NB4 (cell line): Measurements from ENCODE around the gene CALN1.

Experiments used
- DNase-seq: peaks from one replicate; pipeline ENCODE4 v3.0.0; 2010; ENCODE audit warnings: low read depth
- H3K4me3 ChIP-seq: one replicate; pipeline ENCODE4 v1.5.1; 2011; ENCODE audit warnings: mild to moderate bottlenecking, low read depth, low read length, moderate library complexity
- MAX ChIP-seq: IDR thresholded peaks from 2 replicates; pipeline ENCODE4 v1.6.1; 2011; ENCODE audit warnings: low read depth, low read length
- MYC ChIP-seq: IDR thresholded peaks from 2 replicates; pipeline ENCODE4 v1.6.1; 2011; ENCODE audit warnings: low read depth, low read length
- POLR2A ChIP-seq: IDR thresholded peaks from 2 replicates; pipeline ENCODE4 v1.6.1; 2011; ENCODE audit warnings: mild to moderate bottlenecking; ENCODE audit not compliant: insufficient read length; ENCODE audit errors: extremely low read depth
- TF ChIP-seq, protein P1 (sequence below): IDR thresholded peaks from one replicate; pipeline ENCODE4 v1.5.1; 2012; ENCODE audit warnings: low read depth, low read length

CALN1 gene

DNA sequence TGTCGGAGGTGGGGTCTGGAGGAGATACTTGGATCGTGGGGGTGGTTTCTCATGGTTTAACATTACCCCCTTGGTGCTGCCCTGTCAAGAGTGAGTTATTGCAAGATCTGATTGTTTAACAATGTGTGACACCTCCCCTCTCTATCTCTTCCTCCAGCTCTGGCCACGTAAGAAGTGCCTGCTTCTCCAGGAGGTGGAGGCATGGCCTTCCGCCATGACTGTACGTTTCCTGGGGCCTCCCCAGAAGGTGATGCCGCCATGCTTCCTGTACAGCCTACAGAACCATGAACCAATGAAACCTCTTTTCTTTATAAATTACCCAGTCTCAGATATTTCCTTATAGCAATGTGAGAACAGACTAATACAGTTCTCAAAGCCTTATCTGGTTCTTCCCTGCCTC lies 547.0 kb downstream of the CALN1 start:
- no peak for DNase-seq
- TF ChIP-seq MYC: no peak
- TF ChIP-seq POLR2A: no peak
- no peak for TF ChIP-seq MAX
- TF ChIP-seq, protein P1, sequence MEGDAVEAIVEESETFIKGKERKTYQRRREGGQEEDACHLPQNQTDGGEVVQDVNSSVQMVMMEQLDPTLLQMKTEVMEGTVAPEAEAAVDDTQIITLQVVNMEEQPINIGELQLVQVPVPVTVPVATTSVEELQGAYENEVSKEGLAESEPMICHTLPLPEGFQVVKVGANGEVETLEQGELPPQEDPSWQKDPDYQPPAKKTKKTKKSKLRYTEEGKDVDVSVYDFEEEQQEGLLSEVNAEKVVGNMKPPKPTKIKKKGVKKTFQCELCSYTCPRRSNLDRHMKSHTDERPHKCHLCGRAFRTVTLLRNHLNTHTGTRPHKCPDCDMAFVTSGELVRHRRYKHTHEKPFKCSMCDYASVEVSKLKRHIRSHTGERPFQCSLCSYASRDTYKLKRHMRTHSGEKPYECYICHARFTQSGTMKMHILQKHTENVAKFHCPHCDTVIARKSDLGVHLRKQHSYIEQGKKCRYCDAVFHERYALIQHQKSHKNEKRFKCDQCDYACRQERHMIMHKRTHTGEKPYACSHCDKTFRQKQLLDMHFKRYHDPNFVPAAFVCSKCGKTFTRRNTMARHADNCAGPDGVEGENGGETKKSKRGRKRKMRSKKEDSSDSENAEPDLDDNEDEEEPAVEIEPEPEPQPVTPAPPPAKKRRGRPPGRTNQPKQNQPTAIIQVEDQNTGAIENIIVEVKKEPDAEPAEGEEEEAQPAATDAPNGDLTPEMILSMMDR: no peak

DNA sequence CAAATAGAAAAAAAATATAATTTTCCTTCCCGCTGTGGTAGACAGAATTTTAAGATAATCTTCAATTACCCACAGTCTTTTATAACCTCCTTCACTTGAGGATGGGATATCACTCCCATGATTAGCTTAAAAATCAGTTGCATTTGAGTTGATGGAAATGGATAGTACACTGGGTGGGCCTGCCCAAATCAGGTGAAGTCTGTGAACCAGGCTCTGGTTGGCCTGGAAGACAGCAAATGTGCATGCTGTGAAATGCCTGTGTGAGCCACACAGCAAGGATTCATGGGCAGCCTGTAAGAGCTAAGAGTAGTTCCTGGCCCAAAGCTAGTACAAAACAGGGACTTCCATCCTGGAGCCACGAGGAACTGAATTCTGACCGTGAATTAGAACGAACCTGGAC lies 548.0 kb downstream of the CALN1 start:
- TF ChIP-seq POLR2A: no peak
- TF ChIP-seq, protein P1: no peak
- DNase-seq: no peak
- H3K4me3 ChIP-seq: no peak overlapping the region

More for the DNA sequence above, 547.0 kb downstream of the CALN1 start:
- no peak overlapping the region for H3K4me3 ChIP-seq

- no peak for DNase-seq
- no peak overlapping the region for H3K4me3 ChIP-seq
- no peak for TF ChIP-seq MAX
- TF ChIP-seq POLR2A: no peak
- no peak for TF ChIP-seq MYC
- TF ChIP-seq, protein P1: no peak
These were observed 551.6 kb downstream of the CALN1 start for GRCh38 chr7:71860572-71860971.

DNA sequence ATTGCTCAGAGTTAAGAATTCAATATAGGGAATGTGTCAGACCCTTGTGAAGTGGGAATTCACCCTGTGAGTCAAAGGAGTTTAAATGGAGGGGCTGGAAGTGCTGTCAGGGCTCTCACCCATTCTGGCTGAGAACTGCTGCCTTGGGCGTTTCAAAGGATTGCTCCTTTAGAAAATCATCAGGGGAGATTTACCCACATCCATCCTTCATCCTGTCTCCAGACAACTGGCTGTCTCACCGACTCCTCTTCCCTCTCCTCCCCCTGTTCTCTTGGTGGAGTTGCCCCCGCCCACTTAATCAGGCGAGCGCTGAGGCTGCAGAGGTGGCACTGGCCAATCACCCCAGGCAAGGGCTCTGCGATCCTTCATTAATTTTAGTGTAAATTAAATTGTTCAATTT lies 554.8 kb downstream of the CALN1 start:
- H3K4me3 ChIP-seq: no peak overlapping the region
- DNase-seq: no peak
- no peak for TF ChIP-seq POLR2A
- TF ChIP-seq, protein P1: no peak
- no peak for TF ChIP-seq MAX
- no peak for TF ChIP-seq MYC

- TF ChIP-seq, protein P1: no peak
- no peak for TF ChIP-seq MAX
- TF ChIP-seq POLR2A: no peak
- TF ChIP-seq MYC: no peak
- DNase-seq: no peak
- H3K4me3 ChIP-seq: no peak overlapping the region
These were observed 557.4 kb downstream of the CALN1 start for GRCh38 chr7:71854546-71855397.
